B cell (primary cell): Measurements from ENCODE around the gene PDGFC.

Experiments
- CTCF ChIP-seq: fragments of 200-600 bp; IDR thresholded peaks from one replicate; pipeline ENCODE4 v1.8.0; 2022; ENCODE audit warnings: antibody characterized with exemption, mild to moderate bottlenecking
- EZH2 ChIP-seq: IDR thresholded peaks from 2 replicates; pipeline ENCODE4 v1.6.1; 2012; ENCODE audit warnings: borderline replicate concordance, low read depth, mild to moderate bottlenecking, moderate library complexity, low read length; ENCODE audit not compliant: insufficient read depth, poor library complexity, severe bottlenecking

GRCh38 chr4:156894234-156894633 lies 77.4 kb downstream of the PDGFC start:
- TF ChIP-seq EZH2 (no peak), CTCF (no peak)
